22Rv1 (cell line): Measurements from ENCODE around the gene CROCC2.

Source experiments
- ZFX ChIP-seq: fragments of 450-650 bp; IDR thresholded peaks from 2 replicates; pipeline ENCODE4 v1.6.1; 2017; ENCODE audit warnings: antibody characterized with exemption, borderline replicate concordance
- TF ChIP-seq, protein P1 (sequence below): fragments of 450-650 bp; IDR thresholded peaks from 2 replicates; pipeline ENCODE4 v1.5.1; 2017; ENCODE audit warnings: mild to moderate bottlenecking

DNA sequence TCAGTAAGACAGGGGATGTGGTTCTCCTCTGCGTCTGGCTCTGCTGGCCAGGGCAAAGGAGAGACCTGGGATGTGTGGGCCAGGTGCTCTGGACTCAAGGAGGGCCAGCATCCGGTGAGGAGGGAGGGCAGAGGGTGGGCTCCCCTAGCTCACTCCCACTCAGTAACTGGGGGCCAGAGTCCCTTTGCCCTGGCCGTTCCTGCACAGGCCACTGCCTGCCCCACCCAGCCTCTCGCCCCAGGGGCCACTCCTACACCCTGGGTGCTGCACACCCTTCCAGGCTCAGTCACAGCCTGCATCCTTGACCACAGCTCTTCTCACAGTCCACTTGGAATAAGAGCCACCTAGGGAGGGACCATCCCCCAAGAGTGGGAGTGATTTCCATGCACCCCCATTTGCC is 133.3 kb downstream of the CROCC2 start:
- TF ChIP-seq, protein P1, sequence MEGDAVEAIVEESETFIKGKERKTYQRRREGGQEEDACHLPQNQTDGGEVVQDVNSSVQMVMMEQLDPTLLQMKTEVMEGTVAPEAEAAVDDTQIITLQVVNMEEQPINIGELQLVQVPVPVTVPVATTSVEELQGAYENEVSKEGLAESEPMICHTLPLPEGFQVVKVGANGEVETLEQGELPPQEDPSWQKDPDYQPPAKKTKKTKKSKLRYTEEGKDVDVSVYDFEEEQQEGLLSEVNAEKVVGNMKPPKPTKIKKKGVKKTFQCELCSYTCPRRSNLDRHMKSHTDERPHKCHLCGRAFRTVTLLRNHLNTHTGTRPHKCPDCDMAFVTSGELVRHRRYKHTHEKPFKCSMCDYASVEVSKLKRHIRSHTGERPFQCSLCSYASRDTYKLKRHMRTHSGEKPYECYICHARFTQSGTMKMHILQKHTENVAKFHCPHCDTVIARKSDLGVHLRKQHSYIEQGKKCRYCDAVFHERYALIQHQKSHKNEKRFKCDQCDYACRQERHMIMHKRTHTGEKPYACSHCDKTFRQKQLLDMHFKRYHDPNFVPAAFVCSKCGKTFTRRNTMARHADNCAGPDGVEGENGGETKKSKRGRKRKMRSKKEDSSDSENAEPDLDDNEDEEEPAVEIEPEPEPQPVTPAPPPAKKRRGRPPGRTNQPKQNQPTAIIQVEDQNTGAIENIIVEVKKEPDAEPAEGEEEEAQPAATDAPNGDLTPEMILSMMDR: no peak
- TF ChIP-seq ZFX: no peak
